HepG2 (cell line): Measurements from ENCODE around the gene PFAS. TPM values are rescaled to one million over a fixed set of nuclear protein-coding genes. Genes with fewer than 3 reads are reported as not detected.

ENCODE experiments used
- ARNT2 ChIP-seq: sonication (generic); formaldehyde crosslinking; IDR thresholded peaks from 2 replicates; pipeline ENCODE4 v1.8.0; 2022; ENCODE audit warnings: mild to moderate bottlenecking, low read depth, missing genetic modification reagents, moderate library complexity
- HNRNPLL ChIP-seq: fragments of 200-400 bp; formaldehyde crosslinking; IDR thresholded peaks from 2 replicates; pipeline ENCODE4 v1.6.1; 2017; ENCODE audit warnings: mild to moderate bottlenecking, low read depth, low read length; ENCODE audit not compliant: poor library complexity, severe bottlenecking
- PAX8 ChIP-seq: sonication (generic); formaldehyde crosslinking; IDR thresholded peaks from 2 replicates; pipeline ENCODE4 v1.8.0; 2022; ENCODE audit warnings: mild to moderate bottlenecking, missing genetic modification reagents, borderline replicate concordance
- RBM22 ChIP-seq: fragments of 200-400 bp; formaldehyde crosslinking; optimal IDR thresholded peaks from 2 replicates; pipeline ENCODE3; 2017; ENCODE audit warnings: mild to moderate bottlenecking, low read length, moderate library complexity
- ZBTB7A ChIP-seq: sonication (generic); formaldehyde crosslinking; IDR thresholded peaks from 2 replicates; pipeline ENCODE4 v1.8.0; 2022; ENCODE audit warnings: mild to moderate bottlenecking, missing genetic modification reagents
- ZNF143 ChIP-seq: sonication (generic); formaldehyde crosslinking; IDR thresholded peaks from 2 replicates; pipeline ENCODE4 v1.4.0; 2020; ENCODE audit warnings: missing genetic modification reagents
- ZNF224 ChIP-seq: sonication (generic); formaldehyde crosslinking; IDR thresholded peaks from 2 replicates; pipeline ENCODE4 v1.5.0; 2020; ENCODE audit warnings: mild to moderate bottlenecking, missing genetic modification reagents
- ZNF850 ChIP-seq: sonication (generic); formaldehyde crosslinking; conservative IDR thresholded peaks from 2 replicates; pipeline ENCODE4 v1.9.0; 2021; ENCODE audit warnings: mild to moderate bottlenecking, missing genetic modification reagents
- polyA plus RNA-seq, 8 experiments: library from polyadenylated mRNA; depleted of rRNA in 3 of 8; stranded (reverse) in 7 of 8; unstranded in 1 of 8; fragments of >200 nt; fragmentation: Illumina TruSeq in 4 of 8; extraction: Trizol in 4 of 8; gene quantifications; 2 replicates each; pipeline versions ENCODE4 v1.2.1 to v1.2.3, GENCODE V29; 2011 to 2016; ENCODE audit warnings: low read depth in 4 of 8, missing spikeins in 1 of 8, mixed read lengths in 1 of 8; ENCODE audit not compliant: insufficient read depth in 1 of 8
- total RNA-seq, 5 experiments: library from RNA; depleted of rRNA; stranded (reverse); fragments of >200 nt; fragmentation: Illumina TruSeq; extraction: Trizol; gene quantifications; 2 replicates each; pipeline ENCODE4 v1.2.3, GENCODE V29; 2016; ENCODE audit warnings: low read depth in 1 of 5
- TF ChIP-seq, protein P1 (sequence below): sonication (generic); formaldehyde crosslinking; IDR thresholded peaks from 2 replicates; pipeline ENCODE4 v1.4.0; 2020; ENCODE audit warnings: missing genetic modification reagents, borderline replicate concordance
- TF ChIP-seq, protein P2 (sequence below): sonication (generic); formaldehyde crosslinking; IDR thresholded peaks from 2 replicates; pipeline ENCODE4 v1.5.0; 2020; ENCODE audit warnings: mild to moderate bottlenecking, missing genetic modification reagents
- TF ChIP-seq, protein P3 (sequence below): IDR thresholded peaks from 2 replicates; pipeline ENCODE4 v1.6.1; 2016; ENCODE audit warnings: mild to moderate bottlenecking, missing biosample characterization, missing genetic modification reagents
- TF ChIP-seq, protein P4 (sequence below): sonication (generic); formaldehyde crosslinking; IDR thresholded peaks from 2 replicates; pipeline ENCODE4 v1.5.1; 2020; ENCODE audit warnings: mild to moderate bottlenecking, missing genetic modification reagents, borderline replicate concordance
- TF ChIP-seq, protein P5 (sequence below): sonication (generic); formaldehyde crosslinking; IDR thresholded peaks from 2 replicates; pipeline ENCODE4 v1.5.0; 2020; ENCODE audit warnings: missing genetic modification reagents

Gene PFAS
- total and polyA plus RNA-seq, 2 of the 13 experiments (the other 11 are each of a cell fraction or from before 2014, with no cell fraction given): 49.4 to 58.2 TPM

DNA sequence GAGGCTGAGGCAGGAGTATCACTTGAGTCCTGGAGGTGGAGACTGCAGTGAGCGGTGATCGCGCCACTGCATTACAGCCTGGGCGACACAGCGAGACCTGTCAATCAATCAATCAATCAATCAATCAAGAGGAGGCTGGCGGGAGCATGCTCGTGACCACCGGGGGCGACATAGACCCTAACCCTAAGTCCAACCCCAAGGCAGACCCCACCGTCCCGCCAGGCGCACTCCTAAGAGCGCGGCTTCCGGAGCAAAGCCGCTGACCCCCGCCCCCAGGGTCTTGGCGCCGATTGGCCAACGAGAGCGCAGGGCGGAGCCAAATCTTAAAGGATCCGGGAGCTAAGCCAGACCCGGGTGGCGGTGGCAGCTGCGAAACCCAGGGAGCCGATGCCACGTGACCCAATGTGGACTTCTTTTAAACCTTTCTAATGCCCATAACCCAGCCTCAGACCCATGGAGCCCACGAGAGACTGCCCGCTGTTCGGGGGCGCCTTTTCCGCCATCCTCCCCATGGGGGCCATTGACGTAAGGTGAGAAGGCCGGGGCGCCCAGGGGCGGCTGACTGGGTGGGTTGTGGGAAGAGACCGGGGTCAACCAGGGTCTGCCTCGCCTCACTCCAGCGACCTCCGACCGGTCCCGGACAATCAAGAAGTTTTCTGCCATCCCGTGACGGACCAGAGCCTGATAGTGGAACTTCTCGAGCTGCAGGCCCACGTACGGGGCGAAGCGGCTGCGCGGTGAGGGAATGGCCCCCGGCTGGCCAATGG, 39.4 kb downstream of the PFAS start, which contains the start of gene RANGRF (continued):
- TF ChIP-seq HNRNPLL: peak; percentile 84
- no peak for TF ChIP-seq ARNT2 (CRISPR knock-in tag)
- TF ChIP-seq, protein P1, sequence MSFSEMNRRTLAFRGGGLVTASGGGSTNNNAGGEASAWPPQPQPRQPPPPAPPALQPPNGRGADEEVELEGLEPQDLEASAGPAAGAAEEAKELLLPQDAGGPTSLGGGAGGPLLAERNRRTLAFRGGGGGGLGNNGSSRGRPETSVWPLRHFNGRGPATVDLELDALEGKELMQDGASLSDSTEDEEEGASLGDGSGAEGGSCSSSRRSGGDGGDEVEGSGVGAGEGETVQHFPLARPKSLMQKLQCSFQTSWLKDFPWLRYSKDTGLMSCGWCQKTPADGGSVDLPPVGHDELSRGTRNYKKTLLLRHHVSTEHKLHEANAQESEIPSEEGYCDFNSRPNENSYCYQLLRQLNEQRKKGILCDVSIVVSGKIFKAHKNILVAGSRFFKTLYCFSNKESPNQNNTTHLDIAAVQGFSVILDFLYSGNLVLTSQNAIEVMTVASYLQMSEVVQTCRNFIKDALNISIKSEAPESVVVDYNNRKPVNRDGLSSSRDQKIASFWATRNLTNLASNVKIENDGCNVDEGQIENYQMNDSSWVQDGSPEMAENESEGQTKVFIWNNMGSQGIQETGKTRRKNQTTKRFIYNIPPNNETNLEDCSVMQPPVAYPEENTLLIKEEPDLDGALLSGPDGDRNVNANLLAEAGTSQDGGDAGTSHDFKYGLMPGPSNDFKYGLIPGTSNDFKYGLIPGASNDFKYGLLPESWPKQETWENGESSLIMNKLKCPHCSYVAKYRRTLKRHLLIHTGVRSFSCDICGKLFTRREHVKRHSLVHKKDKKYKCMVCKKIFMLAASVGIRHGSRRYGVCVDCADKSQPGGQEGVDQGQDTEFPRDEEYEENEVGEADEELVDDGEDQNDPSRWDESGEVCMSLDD (CRISPR knock-in tag): 0 out of 2 replicates have a peak, but pooled peaks have one; percentile 3
- peak; percentile 34; the same call in 1 of the 2 replicates for TF ChIP-seq PAX8 (CRISPR knock-in tag)
- TF ChIP-seq, protein P2, sequence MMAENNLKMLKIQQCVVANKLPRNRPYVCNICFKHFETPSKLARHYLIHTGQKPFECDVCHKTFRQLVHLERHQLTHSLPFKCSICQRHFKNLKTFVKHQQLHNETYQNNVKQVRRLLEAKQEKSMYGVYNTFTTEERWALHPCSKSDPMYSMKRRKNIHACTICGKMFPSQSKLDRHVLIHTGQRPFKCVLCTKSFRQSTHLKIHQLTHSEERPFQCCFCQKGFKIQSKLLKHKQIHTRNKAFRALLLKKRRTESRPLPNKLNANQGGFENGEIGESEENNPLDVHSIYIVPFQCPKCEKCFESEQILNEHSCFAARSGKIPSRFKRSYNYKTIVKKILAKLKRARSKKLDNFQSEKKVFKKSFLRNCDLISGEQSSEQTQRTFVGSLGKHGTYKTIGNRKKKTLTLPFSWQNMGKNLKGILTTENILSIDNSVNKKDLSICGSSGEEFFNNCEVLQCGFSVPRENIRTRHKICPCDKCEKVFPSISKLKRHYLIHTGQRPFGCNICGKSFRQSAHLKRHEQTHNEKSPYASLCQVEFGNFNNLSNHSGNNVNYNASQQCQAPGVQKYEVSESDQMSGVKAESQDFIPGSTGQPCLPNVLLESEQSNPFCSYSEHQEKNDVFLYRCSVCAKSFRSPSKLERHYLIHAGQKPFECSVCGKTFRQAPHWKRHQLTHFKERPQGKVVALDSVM (CRISPR knock-in tag): peak; percentile 87
- no peak for TF ChIP-seq RBM22
- TF ChIP-seq ZBTB7A (CRISPR knock-in tag): peak; percentile 83
- no peak for TF ChIP-seq ZNF224
- TF ChIP-seq ZNF850: no peak
- TF ChIP-seq, protein P3, sequence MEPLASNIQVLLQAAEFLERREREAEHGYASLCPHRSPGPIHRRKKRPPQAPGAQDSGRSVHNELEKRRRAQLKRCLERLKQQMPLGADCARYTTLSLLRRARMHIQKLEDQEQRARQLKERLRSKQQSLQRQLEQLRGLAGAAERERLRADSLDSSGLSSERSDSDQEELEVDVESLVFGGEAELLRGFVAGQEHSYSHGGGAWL (CRISPR knock-in tag): peak; percentile 72; the same call in 1 of the 2 replicates
- TF ChIP-seq, protein P4, sequence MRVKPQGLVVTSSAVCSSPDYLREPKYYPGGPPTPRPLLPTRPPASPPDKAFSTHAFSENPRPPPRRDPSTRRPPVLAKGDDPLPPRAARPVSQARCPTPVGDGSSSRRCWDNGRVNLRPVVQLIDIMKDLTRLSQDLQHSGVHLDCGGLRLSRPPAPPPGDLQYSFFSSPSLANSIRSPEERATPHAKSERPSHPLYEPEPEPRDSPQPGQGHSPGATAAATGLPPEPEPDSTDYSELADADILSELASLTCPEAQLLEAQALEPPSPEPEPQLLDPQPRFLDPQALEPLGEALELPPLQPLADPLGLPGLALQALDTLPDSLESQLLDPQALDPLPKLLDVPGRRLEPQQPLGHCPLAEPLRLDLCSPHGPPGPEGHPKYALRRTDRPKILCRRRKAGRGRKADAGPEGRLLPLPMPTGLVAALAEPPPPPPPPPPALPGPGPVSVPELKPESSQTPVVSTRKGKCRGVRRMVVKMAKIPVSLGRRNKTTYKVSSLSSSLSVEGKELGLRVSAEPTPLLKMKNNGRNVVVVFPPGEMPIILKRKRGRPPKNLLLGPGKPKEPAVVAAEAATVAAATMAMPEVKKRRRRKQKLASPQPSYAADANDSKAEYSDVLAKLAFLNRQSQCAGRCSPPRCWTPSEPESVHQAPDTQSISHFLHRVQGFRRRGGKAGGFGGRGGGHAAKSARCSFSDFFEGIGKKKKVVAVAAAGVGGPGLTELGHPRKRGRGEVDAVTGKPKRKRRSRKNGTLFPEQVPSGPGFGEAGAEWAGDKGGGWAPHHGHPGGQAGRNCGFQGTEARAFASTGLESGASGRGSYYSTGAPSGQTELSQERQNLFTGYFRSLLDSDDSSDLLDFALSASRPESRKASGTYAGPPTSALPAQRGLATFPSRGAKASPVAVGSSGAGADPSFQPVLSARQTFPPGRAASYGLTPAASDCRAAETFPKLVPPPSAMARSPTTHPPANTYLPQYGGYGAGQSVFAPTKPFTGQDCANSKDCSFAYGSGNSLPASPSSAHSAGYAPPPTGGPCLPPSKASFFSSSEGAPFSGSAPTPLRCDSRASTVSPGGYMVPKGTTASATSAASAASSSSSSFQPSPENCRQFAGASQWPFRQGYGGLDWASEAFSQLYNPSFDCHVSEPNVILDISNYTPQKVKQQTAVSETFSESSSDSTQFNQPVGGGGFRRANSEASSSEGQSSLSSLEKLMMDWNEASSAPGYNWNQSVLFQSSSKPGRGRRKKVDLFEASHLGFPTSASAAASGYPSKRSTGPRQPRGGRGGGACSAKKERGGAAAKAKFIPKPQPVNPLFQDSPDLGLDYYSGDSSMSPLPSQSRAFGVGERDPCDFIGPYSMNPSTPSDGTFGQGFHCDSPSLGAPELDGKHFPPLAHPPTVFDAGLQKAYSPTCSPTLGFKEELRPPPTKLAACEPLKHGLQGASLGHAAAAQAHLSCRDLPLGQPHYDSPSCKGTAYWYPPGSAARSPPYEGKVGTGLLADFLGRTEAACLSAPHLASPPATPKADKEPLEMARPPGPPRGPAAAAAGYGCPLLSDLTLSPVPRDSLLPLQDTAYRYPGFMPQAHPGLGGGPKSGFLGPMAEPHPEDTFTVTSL (CRISPR knock-in tag): no peak
- no peak for TF ChIP-seq ZNF143
- TF ChIP-seq, protein P5, sequence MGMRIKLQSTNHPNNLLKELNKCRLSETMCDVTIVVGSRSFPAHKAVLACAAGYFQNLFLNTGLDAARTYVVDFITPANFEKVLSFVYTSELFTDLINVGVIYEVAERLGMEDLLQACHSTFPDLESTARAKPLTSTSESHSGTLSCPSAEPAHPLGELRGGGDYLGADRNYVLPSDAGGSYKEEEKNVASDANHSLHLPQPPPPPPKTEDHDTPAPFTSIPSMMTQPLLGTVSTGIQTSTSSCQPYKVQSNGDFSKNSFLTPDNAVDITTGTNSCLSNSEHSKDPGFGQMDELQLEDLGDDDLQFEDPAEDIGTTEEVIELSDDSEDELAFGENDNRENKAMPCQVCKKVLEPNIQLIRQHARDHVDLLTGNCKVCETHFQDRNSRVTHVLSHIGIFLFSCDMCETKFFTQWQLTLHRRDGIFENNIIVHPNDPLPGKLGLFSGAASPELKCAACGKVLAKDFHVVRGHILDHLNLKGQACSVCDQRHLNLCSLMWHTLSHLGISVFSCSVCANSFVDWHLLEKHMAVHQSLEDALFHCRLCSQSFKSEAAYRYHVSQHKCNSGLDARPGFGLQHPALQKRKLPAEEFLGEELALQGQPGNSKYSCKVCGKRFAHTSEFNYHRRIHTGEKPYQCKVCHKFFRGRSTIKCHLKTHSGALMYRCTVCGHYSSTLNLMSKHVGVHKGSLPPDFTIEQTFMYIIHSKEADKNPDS (CRISPR knock-in tag): 0 out of 2 replicates have a peak, but pooled peaks have one; percentile 67
